ENCODE measurements around the gene GRM7.

- TF ChIP-seq CTCF (IDR thresholded peaks at IDR 0.05), result no peak
- TF ChIP-seq EZH2phosphoT487 (IDR thresholded peaks at IDR 0.05), result no peak
- no peak for TF ChIP-seq EZH2 (IDR thresholded peaks at IDR 0.05)
These were observed 535.6 kb downstream of the GRM7 start for GRCh38 chr3:7396534-7396933.

Data from neural progenitor cell (in vitro differentiated cells).